Measurements from ENCODE around the gene CSH2.
"Not testable (repeated sequence)": the region's sequence is repeated elsewhere in the genome, so short reads cannot be mapped to it uniquely, and the experiment has no call there.

The CSH2 gene

GRCh38 chr17:63873577-63873976 is at the start of gene CSH2:
Gene CSH2, minus strand, starts transcription at chr17:63873677. Its CDS starts 63 bp downstream, at chr17:63873614.
- not testable (repeated sequence) for H3K9me3 ChIP-seq; H3K4me1 ChIP-seq (ENCODE audit: control insufficient read depth in 1 of 2, insufficient read depth in 1 of 2, low read depth in 1 of 2, low read length in 1 of 2); H3K36me3 ChIP-seq

GRCh38 chr17:63922402-63922801 is 48.9 kb upstream of the CSH2 start:
- not testable (repeated sequence) for H3K36me3 ChIP-seq, H3K27ac ChIP-seq

More at GRCh38 chr17:63873577-63873976, at the start of gene CSH2:
- not testable (repeated sequence) for H3K27ac ChIP-seq; H3K27me3 ChIP-seq; H3K4me3 ChIP-seq (ENCODE audit: low read depth in 1 of 2, low read length in 1 of 2)

GRCh38 chr17:63920779-63921178 is 47.3 kb upstream of the CSH2 start:
- not testable (repeated sequence) for H3K4me1 ChIP-seq (ENCODE audit: control insufficient read depth in 1 of 2, insufficient read depth in 1 of 2, low read depth in 1 of 2, low read length in 1 of 2)

More at GRCh38 chr17:63922402-63922801, 48.9 kb upstream of the CSH2 start:
- H3K27me3 ChIP-seq; H3K9me3 ChIP-seq; H3K4me3 ChIP-seq (ENCODE audit: low read depth in 1 of 2, low read length in 1 of 2); H3K4me1 ChIP-seq (ENCODE audit: control insufficient read depth in 1 of 2, insufficient read depth in 1 of 2, low read depth in 1 of 2, low read length in 1 of 2): not testable (repeated sequence)

GRCh38 chr17:63920050-63920449 is 46.6 kb upstream of the CSH2 start:
- H3K27me3 ChIP-seq; H3K4me3 ChIP-seq (ENCODE audit: low read depth in 1 of 2, low read length in 1 of 2); H3K36me3 ChIP-seq; H3K27ac ChIP-seq; H3K9me3 ChIP-seq; H3K4me1 ChIP-seq (ENCODE audit: control insufficient read depth in 1 of 2, insufficient read depth in 1 of 2, low read depth in 1 of 2, low read length in 1 of 2): not testable (repeated sequence)

More at GRCh38 chr17:63920779-63921178, 47.3 kb upstream of the CSH2 start:
- not testable (repeated sequence) for H3K36me3 ChIP-seq; H3K27ac ChIP-seq; H3K4me3 ChIP-seq (ENCODE audit: low read depth in 1 of 2, low read length in 1 of 2); H3K9me3 ChIP-seq; H3K27me3 ChIP-seq

- no peaks in the 10 kb centered on the region for H3K9me3 ChIP-seq
- no peaks in the 10 kb centered on the region for H3K4me1 ChIP-seq (ENCODE audit: control insufficient read depth in 1 of 2, insufficient read depth in 1 of 2, low read depth in 1 of 2, low read length in 1 of 2)
- no peak overlapping the region for H3K4me3 ChIP-seq (ENCODE audit: low read depth in 1 of 2, low read length in 1 of 2)
- TF ChIP-seq CTCF (IDR thresholded peaks at IDR 0.05): peak; percentile 91
- no peak overlapping the region for H3K27ac ChIP-seq
- no peaks in the 10 kb centered on the region for H3K27me3 ChIP-seq
- H3K36me3 ChIP-seq: no peaks in the 10 kb centered on the region
Measured at GRCh38 chr17:63919311-63919723, 45.8 kb upstream of the CSH2 start.

- not testable (repeated sequence) for H3K27ac ChIP-seq; H3K27me3 ChIP-seq; H3K4me3 ChIP-seq (ENCODE audit: low read depth in 1 of 2, low read length in 1 of 2); H3K9me3 ChIP-seq; H3K4me1 ChIP-seq (ENCODE audit: control insufficient read depth in 1 of 2, insufficient read depth in 1 of 2, low read depth in 1 of 2, low read length in 1 of 2); H3K36me3 ChIP-seq
Measured at GRCh38 chr17:63918789-63919305, 45.4 kb upstream of the CSH2 start, which contains the start of gene GH1. Gene GH1, minus strand, starts transcription at chr17:63918839. Its CDS starts 63 bp downstream, at chr17:63918776.

GRCh38 chr17:63918305-63918704 is 44.8 kb upstream of the CSH2 start:
- no peaks in the 10 kb centered on the region for H3K4me1 ChIP-seq (ENCODE audit: control insufficient read depth in 1 of 2, insufficient read depth in 1 of 2, low read depth in 1 of 2, low read length in 1 of 2)
- no peaks in the 10 kb centered on the region for H3K9me3 ChIP-seq
- no peaks in the 10 kb centered on the region for H3K27me3 ChIP-seq
- no peak for TF ChIP-seq CTCF (IDR thresholded peaks at IDR 0.05)
- no peak overlapping the region for H3K4me3 ChIP-seq (ENCODE audit: low read depth in 1 of 2, low read length in 1 of 2)
- no peaks in the 10 kb centered on the region for H3K36me3 ChIP-seq
- H3K27ac ChIP-seq: no peak overlapping the region

- TF ChIP-seq CTCF (IDR thresholded peaks at IDR 0.05): no peak
- Histone ChIP-seq H3K36me3 (no peaks in the 10 kb centered on the region), H3K27me3 (no peaks in the 10 kb centered on the region), H3K4me3 (ENCODE audit: low read depth in 1 of 2, low read length in 1 of 2) (no peak overlapping the region), H3K27ac (no peak overlapping the region), H3K9me3 (no peaks in the 10 kb centered on the region), H3K4me1 (ENCODE audit: control insufficient read depth in 1 of 2, insufficient read depth in 1 of 2, low read depth in 1 of 2, low read length in 1 of 2) (no peaks in the 10 kb centered on the region)
Measured at GRCh38 chr17:63917646-63918045, 44.2 kb upstream of the CSH2 start.

- not testable (repeated sequence) for H3K36me3 ChIP-seq; H3K27me3 ChIP-seq; H3K9me3 ChIP-seq; H3K4me1 ChIP-seq (ENCODE audit: control insufficient read depth in 1 of 2, insufficient read depth in 1 of 2, low read depth in 1 of 2, low read length in 1 of 2); H3K4me3 ChIP-seq (ENCODE audit: low read depth in 1 of 2, low read length in 1 of 2); H3K27ac ChIP-seq
Measured at GRCh38 chr17:63917206-63917605, 43.7 kb upstream of the CSH2 start.
